HepG2 (cell line): ENCODE results near the gene ZSWIM7. TPM values are rescaled to one million over a fixed set of nuclear protein-coding genes. Genes with fewer than 3 reads are reported as not detected.

Experiments
- ATAC-seq: fragments of 200-7000 bp; cut with Tn5 transposase; 3 replicates; pipeline ENCODE4 v1.9.1; 2020; ENCODE audit warnings: mild to moderate bottlenecking, moderate library complexity
- BruUV-seq: library from RNA; stranded (reverse); fragments of 400-500 nt; replicated peaks from 2 replicates; lab custom pipeline; 2021; lab: Mats Ljungman, UMichigan
- CTCF ChIA-PET: fragments of 300-600 bp; formaldehyde crosslinking; extraction: SDS; loops from one replicate; lab custom pipeline; 2021; ENCODE audit warnings: low total read pairs, inconsistent platforms, low intra/inter-chr PET ratio; lab: Yijun Ruan, JAX
- POLR2A ChIA-PET: fragments of 350-600 bp; sonication (Branson Sonifier 250); formaldehyde crosslinking; loops from one replicate; lab custom pipeline; 2020; ENCODE audit warnings: antibody characterized with exemption, inconsistent platforms; lab: Yijun Ruan, JAX
- DNase-seq: peaks from one replicate; pipeline ENCODE4 v3.0.0-alpha.2; 2015; ENCODE audit warnings: low spot score
- FAIRE-seq: peaks from 3 replicates; lab custom pipeline; 2011; peaks lifted over from hg19 to GRCh38; lab: Jason Lieb, UNC
- H2AFZ ChIP-seq: one replicate; pipeline ENCODE4 v1.6.1; 2011; ENCODE audit warnings: low read length, inconsistent platforms
- H3K27ac ChIP-seq: fragments of 300-600 bp; 3 replicates; pipeline ENCODE4 v1.8.0; 2011; ENCODE audit warnings: mixed run types, mild to moderate bottlenecking, mixed read lengths, low read length, inconsistent platforms; ENCODE audit not compliant: insufficient read depth; ENCODE audit errors: extremely low read length
- H3K27me3 ChIP-seq, 2 experiments: fragments of 200-600 bp in 1 of 2; 2 replicates in 1 of 2; 3 replicates in 1 of 2; pipeline versions ENCODE4 v1.6.0 to v1.8.0; 2011; ENCODE audit warnings: low read length in 2 of 2, mild to moderate bottlenecking in 2 of 2, moderate library complexity in 2 of 2, inconsistent platforms in 1 of 2; ENCODE audit not compliant: insufficient read depth in 2 of 2, control insufficient read depth in 1 of 2
- H3K36me3 ChIP-seq, 2 experiments: fragments of 200-600 bp in 1 of 2; replicated peaks in 1 of 2; 2 replicates in 1 of 2; 3 replicates in 1 of 2; pipeline versions ENCODE4 v1.5.1 to v1.8.0; 2011; ENCODE audit warnings: low read length in 2 of 2, inconsistent platforms in 1 of 2; ENCODE audit not compliant: insufficient read depth in 2 of 2, control insufficient read depth in 1 of 2
- H3K4me1 ChIP-seq: 2 replicates; pipeline ENCODE4 v1.5.1; 2012; ENCODE audit warnings: low read length, inconsistent platforms; ENCODE audit not compliant: insufficient read depth
- H3K4me2 ChIP-seq: 2 replicates; pipeline ENCODE4 v1.6.0; 2011; ENCODE audit warnings: low read depth, low read length, inconsistent platforms
- H3K4me3 ChIP-seq, 3 experiments: fragments of 200-600 bp in 1 of 3; sonication (generic), shearing (Covaris generic) in 1 of 3; replicated peaks in 1 of 3; 2 replicates each; pipeline ENCODE4 v1.5.1; 2011 to 2016; ENCODE audit warnings: low read length in 3 of 3, inconsistent platforms in 2 of 3, low read depth in 2 of 3, mild to moderate bottlenecking in 2 of 3, control low read depth in 1 of 3, mixed read lengths in 1 of 3; ENCODE audit not compliant: insufficient read depth in 1 of 3
- H3K79me2 ChIP-seq: one replicate; pipeline ENCODE4 v1.6.1; 2011; ENCODE audit warnings: low read length, inconsistent platforms; ENCODE audit not compliant: insufficient read depth
- H3K9ac ChIP-seq: 2 replicates; pipeline ENCODE4 v1.6.0; 2011; ENCODE audit warnings: mild to moderate bottlenecking, low read depth, low read length, inconsistent platforms; ENCODE audit not compliant: insufficient read depth
- H3K9me3 ChIP-seq: 2 replicates; pipeline ENCODE4 v1.5.1; 2012; ENCODE audit warnings: mild to moderate bottlenecking, low read length
- H4K20me1 ChIP-seq: 2 replicates; pipeline ENCODE4 v1.6.0; 2011; ENCODE audit warnings: inconsistent platforms, mild to moderate bottlenecking, low read length, moderate library complexity; ENCODE audit not compliant: insufficient read depth
- ATF7 ChIP-seq, 2 experiments: fragments of 450-650 bp in 1 of 2; sonication (generic) in 1 of 2; formaldehyde crosslinking in 1 of 2; IDR thresholded peaks; 2 replicates each; pipeline versions ENCODE4 v1.4.0 to v1.6.1; 2016 to 2020; ENCODE audit warnings: antibody characterized with exemption in 1 of 2, mild to moderate bottlenecking in 1 of 2, missing genetic modification reagents in 1 of 2
- KDM1A ChIP-seq: IDR thresholded peaks from 2 replicates; pipeline ENCODE4 v1.6.1; 2016; ENCODE audit warnings: missing compliant biosample characterization
- REPIN1 ChIP-seq: sonication (generic); formaldehyde crosslinking; IDR thresholded peaks from 2 replicates; pipeline ENCODE4 v1.8.0; 2022; ENCODE audit warnings: missing genetic modification reagents, low read depth, mild to moderate bottlenecking, borderline replicate concordance
- SP2 ChIP-seq: sonication (generic); formaldehyde crosslinking; IDR thresholded peaks from 2 replicates; pipeline ENCODE4 v1.5.1; 2020; ENCODE audit warnings: mild to moderate bottlenecking, missing genetic modification reagents
- STAT5B ChIP-seq: sonication (generic); formaldehyde crosslinking; IDR thresholded peaks from 2 replicates; pipeline ENCODE4 v1.4.0; 2020; ENCODE audit warnings: missing genetic modification reagents
- ZFP41 ChIP-seq: sonication (generic); formaldehyde crosslinking; IDR thresholded peaks from 2 replicates; pipeline ENCODE4 v1.4.0; 2020; ENCODE audit warnings: mild to moderate bottlenecking, missing genetic modification reagents, borderline replicate concordance
- ZIK1 ChIP-seq: sonication (generic); formaldehyde crosslinking; IDR thresholded peaks from 2 replicates; pipeline ENCODE4 v1.5.0; 2020; ENCODE audit warnings: mild to moderate bottlenecking, low read depth, missing genetic modification reagents, borderline replicate concordance
- ZNF768 ChIP-seq: sonication (generic); formaldehyde crosslinking; IDR thresholded peaks from 2 replicates; pipeline ENCODE4 v1.4.0; 2020; ENCODE audit warnings: missing genetic modification reagents
- ZNF816 ChIP-seq: sonication (generic); formaldehyde crosslinking; IDR thresholded peaks from 2 replicates; pipeline ENCODE4 v1.8.0; 2022; ENCODE audit warnings: missing genetic modification reagents, mild to moderate bottlenecking, borderline replicate concordance
- ZSCAN12 ChIP-seq: sonication (generic); formaldehyde crosslinking; IDR thresholded peaks from 2 replicates; pipeline ENCODE4 v1.9.0; 2021; ENCODE audit warnings: mild to moderate bottlenecking, missing genetic modification reagents
- ZSCAN22 ChIP-seq: sonication (generic); formaldehyde crosslinking; IDR thresholded peaks from 2 replicates; pipeline ENCODE4 v1.4.0; 2020; ENCODE audit warnings: mild to moderate bottlenecking, missing genetic modification reagents
- WGBS: methylation state at CpG from one replicate; pipeline ENCODE4 v1.1.6; 2017; ENCODE audit warnings: low lambda C conversion rate; 5-methylcytosine and 5-hydroxymethylcytosine counted together
- in situ Hi-C: cut with HindIII; loops from 2 replicates; pipeline ENCODE4 v1.10.0; 2017; ENCODE audit warnings: low pct_unique_long_range_greater_than_20kb; ENCODE audit not compliant: extremely low pct_ligation_motif_present
- intact Hi-C: fragments of 100-400 bp; cut with micrococcal nuclease; formaldehyde crosslinking; loops from one replicate; pipeline ENCODE4 v1.10.0; 2022; ENCODE audit not compliant: unreplicated experiment
- polyA plus RNA-seq, 8 experiments: library from polyadenylated mRNA; depleted of rRNA in 3 of 8; stranded (reverse) in 7 of 8; unstranded in 1 of 8; fragments of >200 nt; fragmentation: Illumina TruSeq in 4 of 8; extraction: Trizol in 4 of 8; gene quantifications; 2 replicates each; pipeline versions ENCODE4 v1.2.1 to v1.2.3, GENCODE V29; 2011 to 2016; ENCODE audit warnings: low read depth in 4 of 8, missing spikeins in 1 of 8, mixed read lengths in 1 of 8; ENCODE audit not compliant: insufficient read depth in 1 of 8
- total RNA-seq, 5 experiments: library from RNA; depleted of rRNA; stranded (reverse); fragments of >200 nt; fragmentation: Illumina TruSeq; extraction: Trizol; gene quantifications; 2 replicates each; pipeline ENCODE4 v1.2.3, GENCODE V29; 2016; ENCODE audit warnings: low read depth in 1 of 5
- TF ChIP-seq, protein P1 (sequence below): sonication (generic); formaldehyde crosslinking; IDR thresholded peaks from 2 replicates; pipeline ENCODE4 v1.9.0; 2022; ENCODE audit warnings: low read depth, missing genetic modification reagents
- TF ChIP-seq, protein P2 (sequence below), 2 experiments: sonication (generic) in 1 of 2; formaldehyde crosslinking in 1 of 2; IDR thresholded peaks; 2 replicates each; pipeline versions ENCODE4 v1.6.1 to v1.9.0; 2014 to 2022; ENCODE audit warnings: antibody characterized with exemption in 1 of 2, borderline replicate concordance in 1 of 2, inconsistent platforms in 1 of 2, low read depth in 1 of 2, missing genetic modification reagents in 1 of 2

ZSWIM7 gene
- total and polyA plus RNA-seq, 2 of the 13 experiments (the other 11 are each of a cell fraction or from before 2014, with no cell fraction given), result 13.1 to 28.1 TPM

DNA sequence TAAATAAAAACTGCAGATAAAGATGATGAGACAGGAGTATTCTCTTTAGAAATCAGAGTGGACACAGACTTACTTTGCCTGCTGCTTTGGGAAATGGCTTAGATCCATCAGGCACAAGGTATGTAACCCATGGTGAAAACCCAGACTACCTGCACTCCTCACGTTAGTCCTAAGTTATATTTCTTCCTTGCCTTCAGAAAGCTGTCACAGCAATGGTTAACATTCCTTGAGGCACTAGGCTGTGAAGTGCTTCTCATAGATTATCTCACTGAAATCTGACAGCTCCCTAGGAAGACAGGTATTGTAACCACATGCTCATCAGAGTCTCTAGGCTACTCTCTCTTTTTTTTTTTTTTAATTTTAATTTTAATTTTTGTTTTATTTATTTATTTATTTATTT, 20.9 kb downstream of the ZSWIM7 start:
- TF ChIP-seq ZIK1, result no peak
- TF ChIP-seq, protein P1, sequence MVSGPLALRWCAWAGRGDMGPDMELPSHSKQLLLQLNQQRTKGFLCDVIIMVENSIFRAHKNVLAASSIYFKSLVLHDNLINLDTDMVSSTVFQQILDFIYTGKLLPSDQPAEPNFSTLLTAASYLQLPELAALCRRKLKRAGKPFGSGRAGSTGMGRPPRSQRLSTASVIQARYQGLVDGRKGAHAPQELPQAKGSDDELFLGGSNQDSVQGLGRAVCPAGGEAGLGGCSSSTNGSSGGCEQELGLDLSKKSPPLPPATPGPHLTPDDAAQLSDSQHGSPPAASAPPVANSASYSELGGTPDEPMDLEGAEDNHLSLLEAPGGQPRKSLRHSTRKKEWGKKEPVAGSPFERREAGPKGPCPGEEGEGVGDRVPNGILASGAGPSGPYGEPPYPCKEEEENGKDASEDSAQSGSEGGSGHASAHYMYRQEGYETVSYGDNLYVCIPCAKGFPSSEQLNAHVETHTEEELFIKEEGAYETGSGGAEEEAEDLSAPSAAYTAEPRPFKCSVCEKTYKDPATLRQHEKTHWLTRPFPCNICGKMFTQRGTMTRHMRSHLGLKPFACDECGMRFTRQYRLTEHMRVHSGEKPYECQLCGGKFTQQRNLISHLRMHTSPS (CRISPR knock-in tag), result no peak
- TF ChIP-seq ZNF816, result no peak
- no peak for TF ChIP-seq ATF7 (IDR thresholded peaks at IDR 0.05)
- no peak for TF ChIP-seq ATF7 (CRISPR knock-in tag; IDR thresholded peaks at IDR 0.05)
- TF ChIP-seq, protein P2, sequence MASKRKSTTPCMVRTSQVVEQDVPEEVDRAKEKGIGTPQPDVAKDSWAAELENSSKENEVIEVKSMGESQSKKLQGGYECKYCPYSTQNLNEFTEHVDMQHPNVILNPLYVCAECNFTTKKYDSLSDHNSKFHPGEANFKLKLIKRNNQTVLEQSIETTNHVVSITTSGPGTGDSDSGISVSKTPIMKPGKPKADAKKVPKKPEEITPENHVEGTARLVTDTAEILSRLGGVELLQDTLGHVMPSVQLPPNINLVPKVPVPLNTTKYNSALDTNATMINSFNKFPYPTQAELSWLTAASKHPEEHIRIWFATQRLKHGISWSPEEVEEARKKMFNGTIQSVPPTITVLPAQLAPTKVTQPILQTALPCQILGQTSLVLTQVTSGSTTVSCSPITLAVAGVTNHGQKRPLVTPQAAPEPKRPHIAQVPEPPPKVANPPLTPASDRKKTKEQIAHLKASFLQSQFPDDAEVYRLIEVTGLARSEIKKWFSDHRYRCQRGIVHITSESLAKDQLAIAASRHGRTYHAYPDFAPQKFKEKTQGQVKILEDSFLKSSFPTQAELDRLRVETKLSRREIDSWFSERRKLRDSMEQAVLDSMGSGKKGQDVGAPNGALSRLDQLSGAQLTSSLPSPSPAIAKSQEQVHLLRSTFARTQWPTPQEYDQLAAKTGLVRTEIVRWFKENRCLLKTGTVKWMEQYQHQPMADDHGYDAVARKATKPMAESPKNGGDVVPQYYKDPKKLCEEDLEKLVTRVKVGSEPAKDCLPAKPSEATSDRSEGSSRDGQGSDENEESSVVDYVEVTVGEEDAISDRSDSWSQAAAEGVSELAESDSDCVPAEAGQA (IDR thresholded peaks at IDR 0.05; ENCODE audit: low read depth), result no peak
- TF ChIP-seq, protein P2 (CRISPR knock-in tag; IDR thresholded peaks at IDR 0.05; ENCODE audit: borderline replicate concordance), result no peak
- no peak for TF ChIP-seq KDM1A (CRISPR knock-in tag)
- no peak for TF ChIP-seq ZSCAN12 (CRISPR knock-in tag)
- no peak for TF ChIP-seq ZFP41 (CRISPR knock-in tag)
- no peak for TF ChIP-seq REPIN1 (CRISPR knock-in tag)
- TF ChIP-seq ZSCAN22 (CRISPR knock-in tag), result no peak
- no peak for TF ChIP-seq ZNF768
- TF ChIP-seq SP2 (CRISPR knock-in tag), result no peak
- TF ChIP-seq STAT5B, result no peak
- TF ChIP-seq, all 625 proteins: peak for 0
- H3K4me2 ChIP-seq, result no peak overlapping the region
- no peaks in the 10 kb centered on the region for H4K20me1 ChIP-seq
- H3K9ac ChIP-seq, result no peak overlapping the region
- BruUV-seq, result no TSS peak
- no peak overlapping the region for H2AFZ ChIP-seq
- no peak overlapping the region for H3K4me3 ChIP-seq
- no peak overlapping the region for H3K27ac ChIP-seq
- H3K36me3 ChIP-seq, result peaks cover 7 to 21% of the 10 kb centered on the region in 2 experiments; a peak in 4 of 5 replicates
- no peak for ATAC-seq
- WGBS, result 100% methylated on average over 1 of the region's 1 CpG
- CTCF ChIA-PET, result no interaction called here
- no peaks in the 10 kb centered on the region for H3K9me3 ChIP-seq
- H3K27me3 ChIP-seq, result no peaks in the 10 kb centered on the region
- FAIRE-seq, result no peak
- no peak for DNase-seq
- POLR2A ChIA-PET, result no interaction called here
- in situ Hi-C loops, result no loop called here
- intact Hi-C loops, result no loop called here
- H3K4me1 ChIP-seq, result no peaks in the 10 kb centered on the region
- no peaks in the 10 kb centered on the region for H3K79me2 ChIP-seq
